GM18520 (cell line): Measurements from ENCODE around the gene NBEA.
"Not testable (repeated sequence)": the region's sequence is repeated elsewhere in the genome, so short reads cannot be mapped to it uniquely, and the experiment has no call there.

ENCODE experiments used
- ATAC-seq: cut with Tn5 transposase; IDR thresholded peaks from one replicate; pipeline ENCODE4 v1.9.1; 2021; ENCODE audit not compliant: unreplicated experiment

The NBEA gene

DNA sequence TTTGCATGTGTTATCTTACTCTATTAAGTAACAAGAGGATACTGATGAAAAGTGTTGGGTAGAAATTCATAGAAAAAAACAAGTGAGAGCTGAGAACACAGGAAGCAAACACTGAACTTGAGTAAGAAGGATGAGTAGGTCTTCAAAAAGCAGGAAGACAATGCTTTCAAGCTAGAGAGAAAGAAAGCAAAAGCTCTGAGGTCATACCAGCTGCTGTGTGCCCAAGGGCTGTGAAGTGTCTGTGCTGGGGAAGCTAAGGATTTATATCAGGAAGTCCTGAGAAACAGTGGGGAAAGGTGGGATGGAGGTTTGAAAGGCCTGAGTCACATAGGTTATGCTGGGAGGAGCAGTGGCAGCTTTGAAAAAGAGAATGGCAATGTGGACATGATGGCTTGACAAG is 679.9 kb downstream of the NBEA start:
- ATAC-seq, result no peak

DNA sequence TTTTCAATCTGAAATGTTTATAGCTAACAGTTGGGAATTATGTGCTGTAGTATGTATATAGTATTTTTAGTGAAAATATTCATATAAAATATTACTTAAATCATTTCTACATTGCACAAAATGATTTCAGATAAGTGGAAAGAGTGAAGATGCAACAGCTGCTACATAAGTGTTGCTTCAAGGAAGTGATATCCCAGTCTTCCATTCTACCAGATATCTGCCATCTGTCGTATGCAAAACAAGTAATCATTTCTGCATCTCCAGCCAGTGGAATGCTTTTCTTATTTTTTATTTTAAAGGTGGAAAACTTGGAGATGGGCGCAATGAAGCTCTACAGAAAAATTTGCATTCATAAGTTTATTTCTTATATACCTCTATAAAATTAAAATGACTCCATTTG is 687.0 kb downstream of the NBEA start:
- ATAC-seq, result no peak

DNA sequence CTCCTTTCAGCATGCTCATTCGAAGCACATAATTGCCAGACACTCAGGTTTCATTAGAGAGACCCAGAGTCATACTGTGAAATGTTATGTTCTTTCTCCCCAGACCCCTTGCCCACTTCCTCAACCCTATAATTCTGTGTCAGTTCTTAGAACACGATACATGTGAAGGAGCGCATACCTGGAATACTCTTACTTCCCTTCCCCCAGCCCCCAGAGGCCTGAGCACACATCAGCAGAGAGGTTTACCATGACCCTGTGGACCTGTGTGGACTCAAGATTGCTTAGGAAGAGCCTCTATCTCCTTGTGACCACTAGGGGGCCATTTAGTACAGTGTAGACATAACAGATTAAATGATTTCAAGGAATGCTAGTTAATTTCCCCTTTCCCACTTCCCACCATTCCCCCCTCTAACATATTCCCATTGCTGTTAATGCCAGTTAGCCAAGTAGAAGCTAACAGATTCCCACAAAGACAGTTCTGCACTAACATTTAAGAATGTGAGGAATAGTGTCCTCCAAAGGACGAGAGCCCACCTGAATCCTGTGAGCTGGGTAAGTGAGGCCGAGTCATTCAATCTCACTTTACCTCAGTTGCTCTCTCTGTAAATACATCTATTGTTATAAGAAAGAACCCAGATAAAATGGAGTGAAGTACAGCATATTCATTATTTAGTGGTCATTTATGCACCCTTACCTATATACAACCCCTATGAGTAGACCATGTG is 688.6 kb downstream of the NBEA start:
- no peak for ATAC-seq

DNA sequence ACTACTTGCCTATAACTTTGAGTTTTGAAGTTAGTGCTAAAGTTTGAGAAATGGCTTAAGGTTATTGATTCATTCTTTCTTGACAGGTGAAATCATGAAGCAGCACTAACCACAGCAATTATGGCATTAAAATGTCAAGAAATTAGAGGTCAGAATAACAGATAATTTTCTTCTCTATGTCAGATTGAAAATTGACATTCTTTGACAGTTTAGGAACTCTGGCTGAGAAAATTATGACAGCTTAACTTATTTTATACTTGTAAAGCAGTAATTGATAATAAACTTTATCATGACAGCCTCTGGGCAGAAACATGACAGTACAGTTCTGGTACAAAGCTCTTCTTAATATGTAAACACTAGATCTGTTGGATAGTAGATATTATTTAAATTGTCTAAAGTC is 689.6 kb downstream of the NBEA start:
- ATAC-seq, result no peak

DNA sequence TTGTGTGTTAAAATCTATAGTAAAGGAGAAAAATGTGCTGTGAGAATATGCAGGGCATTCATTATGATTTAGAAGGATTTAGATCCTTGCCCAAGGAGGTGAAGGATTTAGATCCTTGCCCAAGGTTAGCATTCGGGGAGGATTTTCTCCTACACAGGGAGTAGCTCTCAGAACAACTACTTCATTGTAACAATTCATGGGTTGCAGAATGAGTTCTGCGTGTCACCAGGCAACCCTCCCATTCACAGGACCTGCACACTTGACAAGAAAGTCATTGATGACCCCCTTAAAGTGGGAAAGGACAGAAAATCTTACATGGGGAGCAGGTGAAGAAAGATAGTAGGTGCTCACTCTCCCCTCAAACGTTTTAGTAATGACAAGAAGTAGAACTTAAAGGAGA is 701.6 kb downstream of the NBEA start:
- no peak for ATAC-seq

DNA sequence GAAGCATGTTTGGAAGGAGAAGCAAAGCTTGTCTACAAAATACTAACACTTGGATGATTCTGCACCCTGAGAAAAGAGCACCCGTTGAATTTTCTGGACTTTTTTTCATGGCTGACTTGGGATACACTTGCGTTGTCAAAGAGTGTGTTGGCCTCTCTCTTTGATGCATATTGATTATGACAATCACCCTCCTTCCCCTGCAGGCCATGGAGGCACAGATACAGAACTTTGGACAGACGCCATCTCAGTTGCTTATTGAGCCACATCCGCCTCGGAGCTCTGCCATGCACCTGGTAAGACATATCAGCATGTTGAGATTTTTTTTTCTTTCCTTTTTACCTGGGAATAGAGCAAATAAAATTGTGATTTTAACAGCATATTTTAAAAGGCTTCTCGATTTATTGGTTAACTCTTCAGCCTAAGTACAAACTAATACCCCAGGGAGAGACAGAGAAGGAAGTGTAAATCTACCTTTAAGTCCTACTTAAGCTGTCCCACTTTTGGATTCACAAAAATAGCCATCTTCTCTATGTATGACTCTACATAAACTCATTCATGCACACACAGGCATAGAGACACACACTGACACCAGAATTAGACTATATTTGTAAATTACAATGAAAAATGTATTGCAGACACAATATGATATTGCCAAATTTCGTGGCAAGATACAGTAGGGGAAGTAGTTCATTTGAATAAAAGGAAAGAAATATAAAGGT is 704.1 kb downstream of the NBEA start:
- no peak for ATAC-seq

DNA sequence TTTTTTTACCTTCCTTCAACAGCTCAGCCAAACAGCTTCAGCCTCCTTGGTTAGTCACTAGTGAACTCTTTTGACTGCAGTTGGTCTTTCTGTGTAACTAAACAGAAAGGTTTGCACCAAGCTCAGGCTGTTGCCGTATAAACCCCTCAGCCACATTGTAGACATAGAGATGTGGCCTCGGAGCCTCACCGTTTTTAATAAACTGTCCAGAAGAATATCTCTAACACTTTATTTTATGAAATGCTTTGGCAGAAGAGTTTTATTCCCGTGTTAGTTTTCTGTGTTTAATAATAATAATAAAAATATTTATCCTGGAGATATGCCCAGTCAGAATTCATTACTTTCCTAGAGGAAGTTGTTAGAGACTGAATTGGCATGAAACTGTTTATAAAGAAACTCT is 706.1 kb downstream of the NBEA start:
- ATAC-seq, result no peak

DNA sequence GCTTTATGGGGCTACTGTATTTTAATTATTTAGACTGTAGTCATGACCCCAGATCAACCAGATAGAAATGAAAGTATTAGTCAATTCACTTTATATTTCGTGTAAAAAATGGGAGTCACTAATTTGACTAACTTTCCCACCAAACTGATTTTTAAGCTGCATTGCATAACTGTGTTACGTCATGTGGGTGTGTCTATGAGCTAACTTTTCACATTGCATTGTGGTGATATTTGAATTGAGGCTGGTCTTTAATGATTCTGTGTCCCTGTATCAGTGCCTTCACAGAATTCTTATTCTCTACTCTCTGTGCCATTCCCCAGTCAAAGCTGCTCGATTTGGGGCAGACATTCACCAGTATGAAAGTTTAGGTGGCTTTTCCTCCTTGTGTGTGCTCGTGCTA is 707.1 kb downstream of the NBEA start:
- no peak for ATAC-seq

DNA sequence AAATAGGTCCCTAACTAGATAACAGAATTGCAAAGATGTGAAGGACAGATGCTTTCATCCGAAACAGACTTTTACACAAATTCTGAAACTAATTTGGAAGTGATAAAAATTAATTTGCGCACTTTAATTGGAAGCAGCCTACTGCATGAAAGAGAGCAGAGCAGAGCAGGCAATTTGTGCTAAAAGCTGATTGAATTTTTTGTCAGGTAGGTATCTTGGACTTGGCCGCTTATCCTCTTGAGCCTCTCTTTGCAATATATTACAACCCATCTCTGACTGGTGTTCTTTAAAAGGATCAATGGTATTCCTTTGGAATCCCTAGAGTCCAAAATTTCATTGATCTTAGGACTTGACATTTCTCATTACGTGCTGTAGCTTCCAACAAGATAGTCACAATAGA is 717.7 kb downstream of the NBEA start:
- ATAC-seq, result no peak

DNA sequence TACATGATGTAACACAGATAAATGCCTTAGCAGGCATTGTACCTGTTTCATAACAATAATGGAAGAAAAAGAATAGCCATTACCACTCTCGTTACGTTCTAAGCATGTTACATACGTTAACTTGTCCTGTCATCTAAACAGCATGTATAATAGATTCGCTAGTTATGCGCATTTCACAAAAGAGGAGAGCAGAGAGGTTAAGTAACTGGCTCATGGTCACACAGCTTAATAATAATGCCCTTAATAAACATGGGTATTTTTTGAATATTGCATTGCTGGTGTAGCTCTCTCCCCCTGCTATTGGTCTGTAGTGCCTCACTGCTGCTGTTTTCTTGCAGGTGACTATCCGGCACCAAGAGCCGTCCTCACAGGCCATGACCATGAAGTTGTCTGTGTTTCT is 722.7 kb downstream of the NBEA start:
- no peak for ATAC-seq

DNA sequence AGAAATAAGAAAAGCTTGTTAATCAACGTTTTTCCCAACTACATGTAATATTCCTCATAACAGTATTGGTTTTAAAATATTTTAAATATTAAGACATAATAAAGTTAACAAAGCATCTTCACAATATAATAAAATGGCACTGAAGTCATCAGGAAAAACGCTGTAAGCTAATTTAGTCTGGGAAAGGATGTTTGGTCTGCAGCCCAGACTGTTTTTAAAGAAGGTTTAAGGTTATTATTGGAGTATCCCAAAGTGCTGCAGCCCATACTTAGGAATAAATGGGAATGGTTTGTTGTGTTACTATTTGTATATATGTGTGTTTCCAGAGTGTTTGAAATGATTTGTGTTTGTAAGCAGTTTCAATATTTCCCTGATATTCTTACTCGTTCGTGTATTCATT is 727.3 kb downstream of the NBEA start:
- no peak for ATAC-seq

DNA sequence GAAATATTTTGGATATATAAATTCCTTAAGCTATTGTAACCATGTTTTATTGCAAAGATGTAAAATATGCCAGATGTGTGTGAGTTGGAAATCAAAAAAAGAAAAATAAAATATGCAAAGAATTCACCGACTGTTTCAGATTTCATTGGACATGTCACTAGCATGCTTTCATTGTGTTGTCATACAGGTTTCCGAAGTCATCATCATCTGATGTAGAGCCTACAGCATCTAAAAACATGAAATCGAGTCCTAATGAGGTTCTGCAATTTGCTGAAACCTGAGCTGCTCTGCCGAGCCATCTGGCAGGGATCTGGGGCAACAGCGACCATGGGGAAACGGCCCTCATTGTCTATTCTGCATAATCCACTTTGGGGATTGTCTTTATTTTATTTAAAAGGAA is 730.5 kb downstream of the NBEA start:
- no peak for ATAC-seq

DNA sequence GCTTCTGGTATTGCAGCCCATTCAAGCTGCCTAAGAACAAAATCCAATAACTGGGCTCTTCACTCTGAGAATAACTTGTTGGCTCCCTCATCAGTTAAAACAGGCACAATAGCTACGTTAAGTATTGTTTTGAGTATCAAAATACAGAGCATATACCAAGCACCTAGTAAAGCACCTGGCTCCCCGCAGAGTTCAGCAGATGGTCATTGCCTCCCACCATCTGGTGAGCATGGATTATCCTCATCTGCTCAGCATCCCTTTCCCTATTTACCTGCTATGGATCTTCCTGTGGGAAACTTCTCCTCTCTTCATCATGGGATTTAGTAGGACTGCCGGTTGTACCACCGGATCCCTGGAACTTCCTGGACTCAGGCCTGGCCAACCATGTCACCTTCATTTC is 733.6 kb downstream of the NBEA start:
- ATAC-seq, result no peak

DNA sequence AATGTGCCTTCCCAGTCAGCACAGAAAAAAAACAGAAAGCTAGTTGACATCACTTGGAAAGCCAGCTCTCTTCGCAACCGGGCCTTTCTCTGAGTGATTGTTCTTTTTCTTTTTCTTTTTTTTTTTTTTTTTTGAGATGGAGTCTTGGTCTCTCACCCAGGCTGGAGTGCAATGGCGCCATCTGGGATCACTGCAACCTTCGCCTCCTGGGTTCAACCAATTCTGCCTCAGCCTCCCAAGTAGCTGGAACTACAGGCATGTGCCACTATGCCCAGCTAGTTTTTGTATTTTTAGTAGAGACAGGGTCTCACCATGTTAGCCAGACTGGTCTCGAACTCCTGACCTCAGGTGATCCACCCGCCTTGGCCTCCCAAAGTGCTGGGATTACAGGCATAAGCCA is 735.8 kb downstream of the NBEA start:
- not testable (repeated sequence) for ATAC-seq

DNA sequence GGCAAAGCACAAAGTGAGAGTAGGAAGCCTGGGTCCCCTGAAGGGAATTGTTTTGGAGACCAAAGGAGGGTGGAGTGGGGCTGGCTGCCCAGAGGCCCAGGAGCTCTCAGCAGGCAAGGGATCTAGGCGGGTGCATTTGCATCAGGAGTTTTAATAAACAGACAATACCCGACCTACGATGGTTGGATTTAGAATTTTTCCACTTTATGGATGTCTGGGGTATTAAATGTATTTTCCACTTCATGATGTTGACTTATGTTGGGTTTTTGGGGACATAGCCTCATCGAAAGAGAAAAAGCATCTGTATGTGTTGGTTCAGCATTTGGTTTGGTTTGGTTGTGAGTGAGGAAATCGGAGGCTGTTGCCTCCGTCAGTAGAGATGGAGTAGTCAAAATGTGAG is 739.6 kb downstream of the NBEA start:
- no peak for ATAC-seq

DNA sequence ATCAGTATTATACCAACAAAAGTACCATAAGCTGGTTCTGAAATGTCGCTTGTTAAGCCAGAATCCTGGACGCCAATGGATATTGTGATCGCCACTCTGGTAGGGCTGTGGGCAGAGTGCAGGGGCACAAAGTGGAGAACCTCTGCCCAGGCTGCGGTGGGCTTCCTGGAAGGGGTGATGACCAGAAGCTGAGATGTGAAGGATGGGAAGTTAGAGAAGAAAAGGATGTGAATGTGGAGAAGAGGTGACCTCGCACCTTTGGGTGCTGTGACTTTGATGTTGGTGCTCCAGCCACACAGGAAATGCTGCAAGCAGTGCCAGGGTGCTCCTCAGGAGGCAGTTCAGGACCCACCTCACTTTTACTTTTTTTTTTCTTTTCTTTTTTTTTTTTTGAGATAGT is 742.4 kb downstream of the NBEA start:
- ATAC-seq, result no peak

DNA sequence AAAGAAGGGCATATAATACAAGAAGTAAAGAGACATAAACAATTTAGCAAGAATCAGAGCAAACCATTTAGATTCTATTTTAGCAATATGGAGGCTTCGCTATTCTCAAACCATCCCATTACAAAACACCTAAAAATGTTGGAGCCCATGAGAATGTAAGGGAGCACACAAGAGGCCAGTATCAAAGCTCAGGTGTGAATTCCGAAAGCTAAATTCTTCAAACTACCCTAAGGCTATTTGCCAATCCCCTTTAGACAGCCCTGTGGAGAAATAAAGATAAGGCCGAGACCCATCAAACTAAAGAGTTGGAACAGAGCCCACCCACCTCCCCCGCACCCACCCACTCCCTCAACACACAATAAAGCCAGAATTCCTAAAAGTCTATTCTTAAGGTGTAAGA is 745.3 kb downstream of the NBEA start:
- no peak for ATAC-seq

DNA sequence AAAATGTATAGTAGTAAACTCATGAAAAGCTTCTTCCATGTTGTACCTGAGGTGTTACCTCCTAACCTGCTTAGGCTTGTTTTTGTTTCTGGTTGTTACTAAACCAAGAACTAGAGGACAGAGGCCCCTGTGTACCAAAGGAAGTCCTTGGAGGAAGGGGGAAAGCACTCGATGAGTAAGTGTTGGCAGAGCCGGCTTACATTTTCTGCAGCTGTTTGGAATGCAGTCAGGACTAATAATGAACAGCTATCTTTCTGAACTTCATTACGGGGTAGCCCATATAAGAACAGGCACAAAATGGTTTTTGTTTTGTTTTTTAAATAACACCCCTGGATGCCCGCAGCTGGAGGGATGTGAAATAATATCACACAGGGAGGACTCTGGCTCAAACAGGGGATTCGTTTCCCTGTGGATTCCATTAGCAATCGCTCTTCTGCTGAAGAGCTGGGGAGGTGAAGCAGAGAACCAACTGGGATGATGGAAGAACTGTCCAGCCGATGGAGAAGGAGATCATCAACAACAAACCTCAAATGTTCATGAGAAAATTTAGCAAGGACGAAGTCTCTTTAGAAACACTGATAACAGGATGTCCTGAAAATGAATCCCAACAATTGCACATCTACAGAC is 748.6 kb downstream of the NBEA start:
- ATAC-seq, result no peak

DNA sequence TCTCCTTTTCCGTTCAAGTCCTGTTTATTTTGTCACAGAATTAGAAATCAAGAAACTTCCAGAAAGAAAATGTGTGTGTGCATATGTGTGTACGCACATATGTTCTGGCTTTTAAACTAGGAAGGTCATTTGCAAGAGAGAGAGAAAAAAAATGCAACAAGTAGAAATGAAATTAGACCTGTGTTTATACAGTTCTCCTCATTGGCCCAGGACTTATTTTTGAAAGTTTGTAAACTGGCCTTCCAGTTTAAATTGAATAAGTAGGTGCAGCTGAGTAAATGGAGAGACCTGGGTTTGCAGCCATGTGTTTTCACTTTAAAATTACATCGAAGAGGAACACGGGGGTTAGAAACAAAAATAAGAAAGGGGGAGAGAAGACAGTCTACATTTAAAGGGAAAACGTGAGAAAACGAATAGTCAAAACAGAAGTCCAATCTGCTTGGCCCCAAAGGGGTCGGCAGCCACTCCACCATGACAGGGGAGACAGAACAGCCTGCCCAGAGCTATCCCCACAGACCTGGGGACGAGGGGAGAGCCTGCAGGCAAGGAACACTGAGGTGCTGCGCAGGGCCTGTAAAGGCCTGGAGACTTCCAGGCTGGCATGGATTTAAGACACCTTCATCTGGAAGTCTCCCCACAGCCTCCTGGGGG is 751.2 kb downstream of the NBEA start:
- no peak for ATAC-seq

DNA sequence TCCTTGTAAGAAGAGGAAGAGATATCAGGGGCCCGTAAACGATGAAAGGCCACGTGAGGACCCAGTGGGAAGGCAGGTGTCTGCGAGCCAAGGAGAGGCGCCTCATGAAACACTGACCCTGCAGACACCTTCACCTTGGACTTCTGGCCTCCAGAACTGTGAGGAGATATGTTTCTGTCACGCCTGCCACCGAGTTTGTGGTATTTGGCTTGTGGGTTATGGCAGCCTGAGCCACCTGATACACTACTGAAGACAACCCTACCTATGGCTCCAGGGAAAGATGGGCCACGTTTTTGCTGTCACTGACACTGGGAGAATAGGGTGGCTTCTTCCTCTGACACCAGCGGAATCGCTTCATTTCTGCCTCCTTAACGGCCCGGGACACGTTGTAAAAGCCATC is 752.0 kb downstream of the NBEA start:
- ATAC-seq, result no peak

DNA sequence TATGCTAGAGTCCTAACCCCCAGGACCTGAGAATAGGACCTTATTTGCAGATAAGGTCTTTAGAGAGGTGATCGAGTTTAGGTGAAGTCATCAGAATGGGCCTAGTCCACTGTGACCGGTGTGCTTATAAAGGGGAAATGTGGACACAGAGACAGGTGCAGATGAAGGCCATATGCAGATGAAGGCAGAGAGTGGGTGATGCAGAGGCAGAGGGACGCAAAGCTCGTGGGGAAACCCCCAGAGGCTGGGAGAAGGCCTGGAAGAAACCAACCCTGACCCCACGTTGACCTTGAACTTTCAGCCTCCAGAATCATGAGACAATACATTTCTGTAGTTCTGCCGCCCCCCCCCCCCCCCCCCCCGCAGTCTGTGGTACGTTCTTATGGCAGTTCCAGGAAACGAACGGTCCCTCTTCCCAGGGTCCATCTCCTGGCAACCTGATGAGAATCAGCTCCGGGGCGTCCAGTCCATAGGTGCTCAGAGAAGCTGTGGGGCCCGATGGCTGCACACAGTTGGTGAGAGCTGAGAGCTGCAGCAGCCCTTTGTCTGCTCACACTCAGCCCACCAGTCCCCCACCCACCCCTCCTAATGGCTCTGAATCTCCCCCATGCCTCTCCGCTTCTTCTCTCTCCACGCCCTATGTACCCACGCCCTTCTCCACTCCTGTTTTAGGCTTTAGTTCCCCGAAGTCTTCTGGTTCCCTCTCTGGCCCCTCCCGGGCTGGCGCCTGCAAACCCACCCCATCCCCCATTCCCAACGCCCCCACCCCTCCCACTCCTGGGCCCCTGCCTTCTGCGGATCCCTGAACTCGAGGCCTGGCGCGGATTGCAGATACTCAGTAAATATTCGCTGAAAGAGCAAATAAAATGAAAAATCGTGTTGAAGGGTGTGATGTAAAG is 752.7 kb downstream of the NBEA start:
- peak; percentile 55 for ATAC-seq
